Nucleus accumbens (tissue), 56 donors: ENCODE measurements around the gene DTNBP1.
"Not testable (repeated sequence)": the region's sequence is repeated elsewhere in the genome, so short reads cannot be mapped to it uniquely, and the experiment has no call there.

Experiments
- DNase-seq, 56 donors: peaks; one replicate each; lab custom pipeline; 2025; lab: John Stamatoyannopoulos, UW

The DTNBP1 gene

DNA sequence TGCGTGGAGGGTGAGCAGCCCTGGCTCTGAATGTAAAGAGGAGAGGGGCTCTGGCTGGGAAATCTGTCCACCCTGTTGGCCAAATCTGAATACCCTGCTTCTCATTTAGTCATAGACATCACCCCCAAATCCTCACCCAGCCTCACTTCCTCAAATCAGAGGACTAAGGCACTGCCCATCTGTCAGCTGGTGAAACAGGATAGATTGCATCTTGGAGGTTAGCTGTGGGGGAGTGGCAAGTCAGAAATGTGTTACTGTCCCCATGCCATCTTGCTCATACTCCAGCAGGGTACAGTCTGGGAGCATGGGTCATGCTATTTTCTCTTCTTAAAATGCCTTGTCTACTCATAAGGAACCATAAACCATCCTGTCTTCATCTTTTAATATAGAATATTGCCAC is 9.5 kb upstream of the DTNBP1 start:
- no peak for DNase-seq

DNA sequence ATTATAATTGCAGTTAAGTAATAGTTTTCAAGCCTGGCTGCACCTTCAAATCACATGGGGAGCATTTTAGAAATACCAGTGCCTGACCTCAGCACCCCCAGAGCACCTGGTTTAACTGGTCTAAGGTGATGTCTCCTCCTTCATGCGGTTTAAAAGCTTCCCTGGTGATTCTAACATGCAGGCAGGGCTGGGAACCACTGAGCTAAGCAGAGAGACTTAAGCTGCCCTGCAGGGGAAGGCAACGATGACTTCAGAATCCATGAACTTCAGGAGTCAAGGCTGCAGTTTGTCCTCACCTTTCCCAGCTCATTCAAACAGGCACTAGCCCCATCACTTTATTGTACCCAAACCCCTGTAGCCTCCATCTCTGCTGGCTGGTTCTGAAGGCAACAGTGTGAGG is 6.1 kb upstream of the DTNBP1 start:
- DNase-seq: no peak

DNA sequence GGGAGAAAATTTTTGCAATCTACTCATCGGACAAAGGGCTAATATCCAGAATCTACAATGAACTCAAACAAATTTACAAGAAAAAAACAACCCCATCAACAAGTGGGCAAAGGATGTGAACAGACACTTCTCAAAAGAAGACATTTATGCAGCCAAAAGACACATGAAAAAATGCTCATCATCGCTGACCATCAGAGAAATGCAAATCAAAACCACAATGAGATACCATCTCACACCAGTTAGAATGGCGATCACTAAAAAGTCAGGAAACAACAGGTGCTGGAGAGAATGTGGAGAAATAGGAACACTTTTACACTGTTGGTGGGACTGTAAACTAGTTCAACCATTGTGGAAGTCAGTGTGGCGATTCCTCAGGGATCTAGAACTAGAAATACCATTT is 4.1 kb upstream of the DTNBP1 start:
- not testable (repeated sequence) for DNase-seq

DNA sequence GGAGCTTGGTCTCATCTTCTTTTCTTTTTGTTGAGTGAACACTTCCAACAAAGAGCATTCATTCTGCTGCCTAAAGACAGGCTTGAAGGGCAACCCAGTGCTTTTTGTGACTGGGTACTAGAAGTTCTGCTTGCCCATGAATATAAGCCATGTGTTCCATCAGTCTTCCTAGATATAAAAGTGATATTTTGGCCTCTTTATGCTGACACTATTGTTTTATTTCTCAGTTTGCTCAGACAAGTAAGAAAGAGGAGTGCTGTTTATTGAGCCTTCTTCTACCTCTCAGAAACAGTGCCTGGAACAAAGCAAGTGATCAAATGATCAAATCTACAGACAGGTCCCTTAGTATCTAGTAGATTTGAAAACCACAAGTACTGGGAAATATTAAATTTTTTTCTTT is 2.4 kb upstream of the DTNBP1 start:
- DNase-seq: no peak

DNA sequence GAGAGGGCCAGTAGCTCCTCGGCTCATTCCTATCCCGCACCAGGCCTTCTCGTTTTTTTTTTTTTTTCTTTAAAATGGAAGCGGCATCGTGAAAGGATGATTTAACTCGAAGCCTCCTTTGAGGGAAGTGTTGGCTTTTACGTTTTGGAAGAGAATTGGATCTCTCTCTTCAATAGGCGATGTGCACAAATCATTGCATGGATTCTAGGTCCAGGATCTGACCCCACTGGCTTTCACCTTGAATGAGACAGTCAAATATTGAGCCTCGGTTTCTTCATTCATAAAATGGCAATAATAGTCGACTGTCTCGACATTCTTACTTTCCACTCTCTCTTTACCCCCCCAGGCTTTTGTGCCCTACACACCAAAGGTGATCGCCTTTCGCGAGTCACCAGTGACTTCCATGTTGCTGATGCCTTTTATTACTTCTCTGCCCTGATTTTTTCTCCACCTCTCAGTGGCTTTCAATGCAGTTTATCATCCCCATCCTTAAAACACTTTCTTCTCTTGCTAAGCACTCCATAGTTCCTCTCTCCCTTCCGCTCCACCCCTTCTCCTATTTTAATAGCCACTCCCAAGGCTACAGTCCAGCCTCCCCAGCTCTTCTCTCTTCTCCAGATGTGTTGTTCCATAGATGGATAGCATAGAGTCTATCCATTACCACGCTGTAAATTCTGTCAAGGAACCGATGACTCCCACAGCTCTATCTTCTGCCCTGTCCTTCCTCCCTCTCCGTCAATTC is 473 bp upstream of the DTNBP1 start:
- no peak for DNase-seq

DNA sequence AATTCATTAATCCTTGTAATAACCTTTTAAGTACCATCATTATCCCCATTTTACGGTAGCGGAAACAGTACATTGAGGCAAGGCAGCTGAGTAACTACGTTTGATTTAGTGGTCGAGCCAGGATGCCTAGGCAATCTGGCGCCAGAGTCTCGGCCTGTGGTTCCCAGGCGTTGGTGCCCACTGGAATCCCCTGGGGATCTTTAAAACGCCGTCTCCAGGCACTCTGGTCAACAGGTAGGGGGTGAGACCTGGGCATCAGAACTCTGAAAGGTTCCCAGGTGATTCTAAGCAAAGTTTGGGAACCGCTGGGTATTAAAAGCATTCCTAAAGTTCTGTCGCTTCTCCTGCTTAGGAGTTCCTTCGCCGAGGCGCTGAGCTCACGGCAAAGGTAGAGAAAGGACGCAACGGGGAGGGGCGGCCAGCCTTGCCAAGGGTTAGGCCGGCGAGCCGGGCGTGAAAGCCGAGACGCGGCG is 939 bp downstream of the DTNBP1 start:
- peak in 1 of 56 donors; percentile 46 for DNase-seq

DNA sequence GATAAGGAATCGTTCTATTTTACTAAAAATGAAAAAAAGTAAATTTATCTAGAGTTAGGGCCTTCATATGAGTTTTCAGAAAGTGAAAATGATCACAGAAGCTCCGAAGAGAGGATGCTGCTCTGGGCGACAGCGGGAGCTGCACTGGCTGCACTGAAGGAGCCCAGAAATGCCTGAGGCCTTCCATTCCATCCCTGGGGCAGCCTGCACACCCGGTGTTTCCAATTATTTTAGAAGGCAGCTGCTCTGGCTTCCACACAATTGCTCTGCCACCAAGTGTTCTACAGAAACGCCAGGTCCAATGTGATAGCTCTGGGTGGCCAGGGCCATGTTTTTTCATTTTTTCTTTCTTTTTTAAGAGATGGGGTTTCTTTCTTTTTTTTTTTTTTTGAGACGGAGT is 3.6 kb downstream of the DTNBP1 start:
- DNase-seq: peak in 1 of 56 donors; percentile 9

DNA sequence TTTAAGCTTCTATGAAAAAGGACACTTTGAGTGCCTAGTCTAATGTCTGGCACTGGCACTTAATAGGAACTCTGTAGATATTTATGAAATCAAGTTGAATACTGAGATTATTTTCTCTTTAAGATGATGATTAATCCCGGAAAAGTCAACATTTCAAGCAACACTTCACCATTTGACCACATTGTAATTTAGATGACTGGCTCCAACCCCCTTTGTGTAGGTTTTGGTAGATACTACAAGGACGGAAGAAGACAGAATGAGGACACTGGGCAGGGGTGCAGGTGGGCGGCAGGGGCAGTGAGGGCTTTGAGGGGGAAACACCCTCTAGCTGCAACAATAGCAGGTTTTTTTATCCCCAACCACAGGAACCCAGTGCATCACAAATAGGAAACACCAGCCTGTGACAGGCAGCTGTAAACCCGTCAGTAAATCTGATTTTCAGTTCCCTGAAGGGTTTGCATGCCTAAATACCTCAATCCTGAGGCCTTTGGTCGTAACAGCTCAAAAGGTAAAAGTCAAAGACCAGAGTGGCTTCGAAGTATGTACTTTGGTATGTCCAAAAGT is 4.6 kb downstream of the DTNBP1 start:
- no peak for DNase-seq

DNA sequence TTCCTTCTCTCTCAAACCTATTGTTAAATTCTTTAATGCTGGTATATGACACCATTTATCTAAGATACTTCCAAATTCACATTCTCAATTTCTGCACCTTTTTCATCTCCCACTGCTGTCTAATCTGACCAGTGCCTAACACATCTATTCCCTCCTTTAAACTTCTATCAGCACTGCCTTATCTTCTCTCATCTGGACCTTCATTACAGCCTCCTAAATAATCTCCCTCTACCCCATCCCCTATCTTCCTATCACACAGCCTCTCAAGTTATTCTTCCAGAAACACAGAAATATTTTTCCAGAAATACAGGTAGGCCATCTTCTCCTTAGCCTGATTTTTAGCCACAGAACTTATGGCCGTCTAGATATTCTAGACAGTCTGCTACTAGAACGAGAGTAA is 5.5 kb downstream of the DTNBP1 start:
- DNase-seq: no peak

DNA sequence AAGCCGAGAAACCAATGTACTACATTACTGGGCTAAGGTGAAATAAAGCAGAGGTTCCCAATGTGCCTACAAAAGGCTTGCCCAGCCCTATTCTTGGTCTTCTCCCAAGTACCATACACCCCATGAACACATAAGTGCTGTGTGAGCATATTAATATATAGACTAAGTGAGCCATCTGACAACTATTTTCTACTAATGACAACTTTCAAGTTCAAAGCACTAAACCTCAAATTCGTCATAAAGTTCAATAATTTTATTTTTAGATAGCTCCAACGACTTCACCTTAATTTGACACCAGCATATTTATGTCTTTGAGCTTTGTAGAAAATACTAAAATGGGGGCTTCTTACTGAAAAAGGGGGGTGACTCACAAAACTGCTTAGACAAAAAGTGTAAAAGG is 6.7 kb downstream of the DTNBP1 start:
- DNase-seq: no peak

DNA sequence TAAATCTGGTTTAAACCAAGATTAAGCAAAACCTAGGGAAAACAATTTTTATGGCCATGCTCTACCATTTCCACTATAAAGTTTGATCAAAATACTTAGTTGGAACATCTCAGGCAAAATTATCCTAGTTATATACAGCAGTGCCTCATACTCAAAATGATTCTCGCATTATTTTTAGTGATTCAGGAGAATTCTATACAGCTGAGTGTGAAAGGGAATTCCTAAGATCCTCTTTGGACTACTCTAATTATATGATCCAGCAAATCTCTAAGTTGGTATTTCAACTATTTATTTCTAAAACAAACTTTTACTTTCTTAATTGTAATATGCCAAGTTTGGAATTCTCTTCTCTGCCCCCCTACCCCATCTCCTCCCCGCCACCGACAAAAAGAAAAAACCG is 8.6 kb downstream of the DTNBP1 start:
- no peak for DNase-seq

DNA sequence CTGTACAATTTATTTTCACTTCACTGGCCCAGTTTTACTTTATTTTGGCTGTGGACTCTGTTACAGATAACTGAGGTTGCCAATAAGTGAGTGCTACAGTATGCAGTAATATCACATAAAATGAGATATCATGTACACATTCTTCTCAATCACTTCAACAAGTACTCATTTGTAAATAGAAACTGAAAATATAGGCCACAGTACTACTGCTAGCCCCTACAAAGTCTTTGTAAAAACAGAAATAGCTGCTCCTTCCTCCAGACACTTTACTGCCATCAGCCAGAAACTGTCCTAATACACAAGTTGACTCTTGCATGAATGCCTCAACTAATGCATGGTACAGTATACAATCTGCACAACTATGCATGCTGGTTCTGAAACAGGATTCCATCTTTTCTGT is 9.2 kb downstream of the DTNBP1 start:
- no peak for DNase-seq

DNA sequence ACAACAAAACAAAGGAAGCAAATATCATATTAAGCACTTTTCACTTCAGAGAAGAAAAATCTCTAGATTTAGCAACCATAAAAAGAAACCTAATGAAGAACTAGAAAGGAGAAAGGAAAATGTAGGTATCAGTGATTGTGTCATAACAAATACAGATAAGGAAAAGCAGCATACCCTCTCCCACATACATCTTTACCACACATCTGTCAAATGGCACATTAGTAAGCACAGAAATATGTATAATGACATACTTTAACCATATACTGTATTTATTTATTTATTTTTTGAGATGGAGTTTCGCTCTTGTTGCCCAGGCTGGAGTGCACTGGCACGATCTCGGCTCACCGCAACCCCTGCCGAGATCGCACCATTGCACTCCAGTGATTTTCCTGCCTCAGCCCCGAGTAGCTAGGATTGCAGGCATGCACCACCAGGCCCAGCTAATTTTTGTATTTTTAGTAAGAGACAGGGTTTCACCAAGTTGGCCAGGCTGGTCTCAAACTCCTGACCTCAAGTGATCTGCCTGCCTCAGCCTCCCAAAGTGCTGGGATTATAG is 12.7 kb downstream of the DTNBP1 start:
- DNase-seq: not testable (repeated sequence)

DNA sequence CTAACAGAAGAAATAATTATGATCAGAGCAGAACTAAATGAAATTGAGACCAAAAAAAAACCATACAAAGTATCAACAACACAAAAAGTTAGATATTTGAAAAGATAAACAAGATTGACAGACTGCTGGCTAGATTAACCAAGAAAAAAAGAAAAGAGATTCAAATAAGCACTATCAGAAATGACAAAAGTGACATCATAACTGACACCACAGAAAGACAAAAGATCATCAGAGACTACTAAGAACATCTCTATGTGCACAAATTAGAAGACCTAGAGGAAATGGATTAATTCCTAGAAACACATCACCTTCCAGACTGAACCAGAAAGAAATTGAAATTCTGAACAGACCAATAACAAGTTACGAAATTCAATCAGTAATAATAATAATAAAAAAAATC is 17.9 kb downstream of the DTNBP1 start:
- DNase-seq: no peak

DNA sequence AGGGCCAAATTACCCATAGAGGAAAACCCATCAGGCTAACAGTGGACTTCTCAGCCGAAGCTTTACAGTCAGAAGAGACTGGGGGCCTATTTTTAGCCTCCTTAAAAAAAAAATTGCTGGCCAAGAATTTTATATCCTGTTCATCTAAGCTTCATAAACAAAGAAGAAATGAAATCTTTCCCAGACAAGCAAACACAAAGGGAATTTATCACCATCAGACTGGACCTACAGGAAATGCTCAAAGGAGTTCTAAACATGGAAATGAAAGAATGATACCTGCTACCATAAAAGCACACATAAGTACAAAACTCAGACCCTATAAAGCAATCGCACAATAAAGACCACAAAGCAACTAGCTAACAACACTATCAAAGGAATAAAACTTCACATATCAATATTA is 19.3 kb downstream of the DTNBP1 start:
- no peak for DNase-seq

DNA sequence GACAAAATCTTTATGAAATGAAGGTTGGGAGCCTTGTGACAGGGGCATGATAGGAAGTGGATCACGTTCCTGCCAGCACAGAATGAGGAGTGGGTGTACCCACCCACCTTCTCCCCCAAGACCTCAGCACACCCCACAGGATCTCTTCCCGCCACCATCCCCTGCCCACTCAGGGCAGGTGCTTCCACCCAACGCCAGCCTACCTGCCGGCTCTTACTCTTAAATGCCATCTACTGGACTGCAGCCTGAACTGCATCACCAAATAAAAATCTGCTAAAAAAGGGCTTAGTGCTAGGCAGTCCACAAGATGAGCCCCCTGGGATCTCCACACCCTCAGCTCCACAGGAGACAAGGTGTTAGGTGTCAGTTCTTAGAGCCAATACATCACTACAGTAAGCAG is 20.6 kb downstream of the DTNBP1 start:
- no peak for DNase-seq

DNA sequence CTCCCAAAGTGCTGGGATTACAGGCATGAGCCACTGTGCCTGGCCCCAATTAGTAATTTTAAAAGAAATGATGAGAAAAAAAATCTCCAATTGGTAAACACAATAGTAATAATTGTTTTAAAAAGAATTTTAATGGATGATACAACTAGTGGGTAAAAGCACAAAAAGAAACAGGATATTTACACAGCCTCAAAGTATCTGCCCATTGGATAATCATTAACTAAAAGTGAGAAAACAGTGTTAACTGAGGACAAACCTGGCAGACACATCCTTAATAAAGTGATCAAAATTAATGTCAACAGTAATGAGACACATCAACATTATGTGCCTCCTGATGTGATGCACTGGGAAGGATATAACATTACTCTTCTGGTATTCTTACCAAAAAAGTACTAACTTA is 24.5 kb downstream of the DTNBP1 start:
- no peak for DNase-seq

DNA sequence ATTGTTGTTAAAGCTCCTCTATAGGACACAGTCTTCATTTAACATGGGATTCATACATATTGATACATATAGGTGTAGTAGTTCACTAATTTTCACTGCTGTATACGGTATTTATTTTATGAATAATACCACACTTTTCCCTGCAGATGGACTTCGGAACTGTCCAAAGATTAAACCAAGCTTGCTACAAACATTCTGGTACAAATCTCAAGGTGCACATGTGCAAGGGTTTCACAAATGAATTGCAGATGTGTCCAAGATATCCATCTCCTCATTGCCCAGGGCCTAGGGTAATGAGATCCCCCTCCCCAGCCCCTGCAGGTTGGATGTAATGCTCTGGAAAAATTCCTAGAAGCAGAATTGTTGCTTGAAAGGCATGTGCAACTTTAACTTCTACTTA is 31.4 kb downstream of the DTNBP1 start:
- no peak for DNase-seq

DNA sequence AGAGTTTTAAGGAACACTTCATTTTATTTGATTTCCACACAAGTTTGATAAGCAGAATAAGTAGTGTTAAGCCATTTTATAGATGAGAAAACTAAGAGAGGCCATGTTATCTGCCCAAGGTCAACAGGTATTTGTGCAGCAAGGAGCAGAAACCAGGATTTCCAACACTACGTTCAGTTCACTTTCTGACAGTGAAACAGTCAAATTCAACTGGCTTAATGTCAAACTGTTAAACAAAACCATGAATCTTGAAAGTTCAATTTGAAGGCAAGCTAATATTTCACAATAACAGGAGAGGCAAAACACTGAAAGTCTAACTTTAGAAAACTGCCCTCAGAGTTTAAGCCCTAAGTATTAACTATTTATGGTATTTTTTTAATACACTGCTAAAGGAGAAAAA is 32.6 kb downstream of the DTNBP1 start:
- no peak for DNase-seq

DNA sequence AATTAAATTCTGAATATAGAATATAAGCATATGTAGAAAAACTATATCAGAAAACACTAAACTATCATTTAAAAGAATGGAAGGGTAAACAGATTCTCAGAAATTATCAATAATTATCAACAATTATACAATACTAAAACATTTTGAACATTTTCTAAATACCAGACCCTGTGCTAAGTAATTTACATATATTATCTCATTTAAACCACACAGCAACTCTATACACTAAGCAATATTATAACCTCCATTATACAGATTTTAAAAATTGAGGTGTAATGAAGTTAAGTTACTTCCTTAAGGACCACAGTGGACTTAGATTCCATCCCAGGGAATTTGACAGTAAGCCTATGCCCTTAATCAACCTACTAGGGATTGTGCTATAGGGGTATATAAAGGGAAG is 33.3 kb downstream of the DTNBP1 start:
- no peak for DNase-seq

DNA sequence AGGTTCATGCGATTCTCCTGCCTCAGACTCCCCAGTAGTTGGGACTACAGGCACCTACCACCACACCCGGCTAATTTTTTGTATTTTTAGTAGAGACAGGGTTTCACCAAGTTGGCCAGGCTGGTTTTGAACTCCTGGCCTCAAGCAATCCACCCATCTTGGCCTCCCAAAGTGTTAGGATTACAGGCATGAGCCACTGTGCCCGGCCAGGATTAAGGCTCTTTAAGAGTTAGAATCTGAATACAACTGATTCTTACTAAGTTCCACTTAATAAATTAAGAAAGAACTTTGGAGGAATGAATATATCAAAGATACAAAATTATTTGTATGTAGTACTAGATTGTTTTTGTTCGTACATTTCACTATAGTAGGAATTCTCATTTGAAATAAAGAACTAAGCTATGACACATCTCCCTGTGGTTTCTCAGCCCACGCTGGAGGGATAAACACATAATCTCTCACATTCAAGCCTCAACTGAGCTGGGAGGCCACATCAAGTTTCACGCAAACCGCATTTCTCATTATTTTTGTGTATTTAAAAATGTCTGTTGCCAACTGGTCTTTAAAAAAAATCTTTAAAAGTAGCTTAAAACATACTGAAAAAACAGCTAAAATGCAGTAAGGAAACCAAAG is 34.2 kb downstream of the DTNBP1 start:
- DNase-seq: no peak

DNA sequence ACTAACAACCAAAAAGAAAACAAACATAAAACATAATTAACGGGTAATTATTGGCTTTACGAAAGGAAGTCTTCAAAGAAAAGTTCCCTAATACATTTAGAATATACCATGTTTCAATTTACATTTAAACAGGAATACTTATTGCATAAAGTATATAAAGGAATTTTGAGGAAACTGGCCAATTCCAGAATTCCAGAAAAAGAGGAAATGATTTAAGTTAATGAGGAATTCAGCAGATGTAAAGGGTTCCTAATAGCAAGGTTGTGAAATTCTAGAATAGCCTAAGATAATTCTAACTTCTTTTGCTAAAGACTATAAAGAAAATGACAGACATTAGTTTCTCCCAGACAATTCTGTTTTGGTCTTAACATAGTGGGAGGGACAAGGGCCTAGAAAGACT is 35.0 kb downstream of the DTNBP1 start:
- no peak for DNase-seq
